Neural crest cell (in vitro differentiated cells): ENCODE data around the gene TMEM106B. TPM values are rescaled to one million over a fixed set of nuclear protein-coding genes. Genes with fewer than 3 reads are reported as not detected.

Experiments
- DNase-seq: peaks from one replicate; pipeline ENCODE4 v3.0.0; 2021; ENCODE audit warnings: low read depth, mixed read lengths, low spot score
- H3K27ac Mint-ChIP-seq: one replicate; pipeline ENCODE4 v1.8.0; 2021; ENCODE audit warnings: mild to moderate bottlenecking, mixed read lengths; ENCODE audit not compliant: unreplicated experiment
- H3K27me3 Mint-ChIP-seq: 2 replicates; pipeline ENCODE4 v1.8.0; 2021; ENCODE audit warnings: low read depth, mild to moderate bottlenecking, mixed read lengths
- H3K36me3 Mint-ChIP-seq: 2 replicates; pipeline ENCODE4 v1.8.0; 2021; ENCODE audit warnings: low read depth, mild to moderate bottlenecking, mixed read lengths
- H3K4me1 Mint-ChIP-seq: 2 replicates; pipeline ENCODE4 v1.8.0; 2021; ENCODE audit warnings: mixed read lengths
- H3K4me3 Mint-ChIP-seq: one replicate; pipeline ENCODE4 v1.8.0; 2021; ENCODE audit warnings: mild to moderate bottlenecking, mixed read lengths
- H3K9me3 Mint-ChIP-seq: 2 replicates; pipeline ENCODE4 v1.8.0; 2021; ENCODE audit warnings: mixed read lengths
- total RNA-seq: library from RNA; stranded (reverse); gene quantifications from 2 replicates; pipeline ENCODE4 v1.2.1, GENCODE V29; 2021
- TF ChIP-seq, protein P1 (sequence below): fragments of 200-600 bp; sonication (generic); conservative IDR thresholded peaks from 2 replicates; pipeline ENCODE4 v1.5.0; 2021; ENCODE audit warnings: antibody characterized with exemption, mild to moderate bottlenecking

Gene TMEM106B
- total RNA-seq, 1 donor from 2014 or later: 31.8 TPM

DNA sequence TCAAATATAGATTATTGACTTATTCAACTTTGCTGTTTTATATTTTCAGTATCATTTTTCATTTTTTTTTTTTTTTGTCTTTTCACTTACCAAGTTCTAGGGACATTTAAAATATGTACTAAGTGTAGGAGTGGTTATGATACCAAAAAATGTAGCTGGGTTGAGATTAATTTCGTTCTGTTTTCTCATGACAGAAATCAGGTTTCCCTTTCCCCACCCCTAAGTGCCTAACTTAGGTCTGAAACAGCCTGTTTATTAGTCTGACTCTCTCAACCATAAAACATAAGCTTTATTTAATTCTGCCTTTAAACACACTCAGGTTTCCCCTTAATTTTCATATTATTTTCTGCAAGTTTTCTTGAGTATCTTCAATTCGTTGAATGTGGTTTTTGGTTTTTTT lies 22.1 kb downstream of the TMEM106B start:
- H3K27me3 Mint-ChIP-seq: no peaks in the 10 kb centered on the region
- no peak overlapping the region for H3K4me3 Mint-ChIP-seq
- peaks cover 5% of the 10 kb centered on the region for H3K9me3 Mint-ChIP-seq
- H3K4me1 Mint-ChIP-seq: no peaks in the 10 kb centered on the region
- no peak overlapping the region for H3K27ac Mint-ChIP-seq
- TF ChIP-seq, protein P1, sequence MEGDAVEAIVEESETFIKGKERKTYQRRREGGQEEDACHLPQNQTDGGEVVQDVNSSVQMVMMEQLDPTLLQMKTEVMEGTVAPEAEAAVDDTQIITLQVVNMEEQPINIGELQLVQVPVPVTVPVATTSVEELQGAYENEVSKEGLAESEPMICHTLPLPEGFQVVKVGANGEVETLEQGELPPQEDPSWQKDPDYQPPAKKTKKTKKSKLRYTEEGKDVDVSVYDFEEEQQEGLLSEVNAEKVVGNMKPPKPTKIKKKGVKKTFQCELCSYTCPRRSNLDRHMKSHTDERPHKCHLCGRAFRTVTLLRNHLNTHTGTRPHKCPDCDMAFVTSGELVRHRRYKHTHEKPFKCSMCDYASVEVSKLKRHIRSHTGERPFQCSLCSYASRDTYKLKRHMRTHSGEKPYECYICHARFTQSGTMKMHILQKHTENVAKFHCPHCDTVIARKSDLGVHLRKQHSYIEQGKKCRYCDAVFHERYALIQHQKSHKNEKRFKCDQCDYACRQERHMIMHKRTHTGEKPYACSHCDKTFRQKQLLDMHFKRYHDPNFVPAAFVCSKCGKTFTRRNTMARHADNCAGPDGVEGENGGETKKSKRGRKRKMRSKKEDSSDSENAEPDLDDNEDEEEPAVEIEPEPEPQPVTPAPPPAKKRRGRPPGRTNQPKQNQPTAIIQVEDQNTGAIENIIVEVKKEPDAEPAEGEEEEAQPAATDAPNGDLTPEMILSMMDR: no peak
- no peak for DNase-seq
- peaks cover 17% of the 10 kb centered on the region for H3K36me3 Mint-ChIP-seq

DNA sequence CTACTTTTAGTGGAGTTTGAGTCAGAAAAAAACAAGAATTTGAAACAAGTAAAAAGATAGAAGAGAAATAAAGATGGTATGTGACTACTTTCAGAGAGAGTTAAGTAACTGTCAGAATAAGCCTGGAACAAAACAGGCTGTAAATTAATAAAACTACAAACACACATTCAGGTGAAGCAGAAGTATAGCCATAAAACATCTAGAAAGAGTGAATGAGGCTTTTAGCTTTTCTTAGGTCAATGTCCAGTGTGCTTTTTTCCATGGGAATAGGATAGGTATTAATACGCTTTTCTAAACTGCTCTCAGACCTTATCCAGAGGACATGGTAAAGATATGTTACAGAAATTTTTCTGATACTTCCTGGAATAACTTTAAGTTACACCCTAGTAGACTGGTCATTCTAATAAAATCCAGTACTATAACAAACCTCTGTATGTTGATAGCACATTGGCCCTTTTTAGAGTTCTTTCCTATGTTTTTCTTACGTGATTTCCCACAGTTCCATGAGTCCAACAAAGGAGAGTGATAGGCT lies 23.3 kb downstream of the TMEM106B start:
- Mint-ChIP-seq H3K27me3 (no peaks in the 10 kb centered on the region), H3K4me1 (no peaks in the 10 kb centered on the region), H3K4me3 (no peak overlapping the region), H3K36me3 (peaks cover 26% of the 10 kb centered on the region), H3K27ac (no peak overlapping the region), H3K9me3 (peaks cover 12% of the 10 kb centered on the region)
- no peak for DNase-seq
- TF ChIP-seq, protein P1: no peak

DNA sequence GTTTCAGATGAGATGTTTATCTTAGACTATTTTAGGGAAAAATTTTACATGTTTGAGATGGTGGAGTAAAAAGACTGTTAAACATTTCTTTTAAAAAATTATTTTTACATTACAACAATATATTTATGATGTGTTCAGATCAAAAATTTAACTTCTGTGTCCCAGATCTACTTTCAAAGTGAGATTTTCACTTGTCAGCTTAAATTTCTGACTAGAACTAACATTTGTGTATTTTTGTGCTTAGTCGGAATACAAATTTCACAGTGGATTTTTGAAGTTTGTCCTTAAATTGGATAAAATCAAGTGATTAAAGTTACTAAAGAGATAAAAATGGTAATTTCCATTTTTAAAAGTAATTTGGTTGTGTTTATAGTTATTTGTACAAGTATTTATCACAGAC lies 24.9 kb downstream of the TMEM106B start:
- TF ChIP-seq, protein P1: no peak
- H3K27me3 Mint-ChIP-seq: no peaks in the 10 kb centered on the region
- no peak for DNase-seq
- peaks cover 12% of the 10 kb centered on the region for H3K9me3 Mint-ChIP-seq
- H3K36me3 Mint-ChIP-seq: peaks cover 23% of the 10 kb centered on the region
- no peaks in the 10 kb centered on the region for H3K4me1 Mint-ChIP-seq
- no peak overlapping the region for H3K4me3 Mint-ChIP-seq
- no peak overlapping the region for H3K27ac Mint-ChIP-seq

DNA sequence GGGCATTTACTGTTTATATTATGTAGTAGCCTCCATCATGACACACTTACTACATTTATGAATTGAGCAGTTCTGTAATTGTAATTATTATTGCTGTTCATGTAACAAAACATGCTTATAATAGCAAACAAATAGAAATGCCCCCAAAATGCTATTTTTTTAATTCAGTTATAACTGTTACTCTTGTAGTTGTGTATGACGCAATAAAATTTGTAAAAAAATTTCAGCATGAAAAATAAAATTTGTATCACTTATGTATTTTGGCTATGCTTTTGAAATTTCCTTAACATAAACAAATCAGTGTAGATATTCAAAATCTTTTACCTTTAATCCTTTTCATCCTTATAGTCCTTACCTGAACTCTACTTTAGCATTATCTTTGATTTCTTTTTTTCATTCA lies 25.9 kb downstream of the TMEM106B start:
- Mint-ChIP-seq H3K27ac (no peak overlapping the region), H3K27me3 (no peaks in the 10 kb centered on the region), H3K9me3 (peaks cover 12% of the 10 kb centered on the region), H3K4me1 (no peaks in the 10 kb centered on the region), H3K36me3 (peaks cover 23% of the 10 kb centered on the region), H3K4me3 (no peak overlapping the region)
- no peak for DNase-seq
- TF ChIP-seq, protein P1: no peak

DNA sequence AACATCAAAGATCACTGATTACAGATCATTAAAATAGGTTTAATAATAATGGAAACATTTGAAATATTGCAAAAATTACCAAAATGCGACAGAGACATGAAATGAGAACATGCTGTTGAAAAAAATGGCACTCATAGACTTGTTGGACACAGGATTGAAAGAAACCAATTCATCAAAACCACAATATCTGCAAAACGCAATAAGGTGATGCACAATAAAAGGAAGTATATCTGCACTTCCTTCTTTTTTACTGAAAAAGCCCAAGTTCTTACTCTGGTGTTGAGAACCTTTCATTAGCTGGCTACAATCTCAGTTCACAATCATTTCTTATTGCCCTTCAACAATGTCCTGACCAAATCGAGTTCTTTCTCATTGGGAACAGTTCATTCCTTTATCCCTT lies 28.7 kb downstream of the TMEM106B start:
- Mint-ChIP-seq H3K27me3 (no peaks in the 10 kb centered on the region), H3K27ac (no peak overlapping the region), H3K4me3 (no peak overlapping the region), H3K36me3 (peaks cover 19% of the 10 kb centered on the region), H3K4me1 (no peaks in the 10 kb centered on the region), H3K9me3 (peaks cover 12% of the 10 kb centered on the region)
- DNase-seq: no peak
- TF ChIP-seq, protein P1: no peak
